GM12891 (cell line): Measurements from ENCODE around the gene RSPH4A.

Experiments
- POLR2AphosphoS5 ChIP-seq: IDR thresholded peaks from 2 replicates; pipeline ENCODE4 v1.6.1; 2011; ENCODE audit warnings: low read depth, low read length, control low read depth
- TAF1 ChIP-seq: IDR thresholded peaks from 2 replicates; pipeline ENCODE4 v1.6.1; 2011; ENCODE audit warnings: low read depth, low read length, control low read depth

DNA sequence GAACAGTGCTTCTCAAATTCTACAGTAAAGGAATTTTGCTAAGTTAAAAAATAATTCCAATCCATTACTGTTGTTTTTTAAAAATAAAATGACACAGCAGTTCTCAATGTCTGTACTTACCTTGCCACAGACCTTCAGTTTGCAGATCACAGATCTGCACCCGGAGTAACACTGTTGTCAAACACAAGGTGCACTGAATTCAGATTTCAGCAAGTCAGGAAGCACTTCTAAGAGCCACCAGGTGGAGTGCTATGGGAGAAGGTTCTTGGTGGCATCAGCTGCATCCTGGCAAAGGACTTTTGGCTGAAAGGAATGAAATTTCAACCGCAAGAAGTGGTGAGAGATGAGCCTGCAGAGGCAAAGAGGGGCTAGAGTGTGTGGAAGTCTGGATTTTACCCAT is 17.4 kb downstream of the RSPH4A start:
- no peak for TF ChIP-seq POLR2AphosphoS5
- TF ChIP-seq TAF1: no peak
